Measurements from ENCODE around the gene OR51A4.

Gene OR51A4

DNA sequence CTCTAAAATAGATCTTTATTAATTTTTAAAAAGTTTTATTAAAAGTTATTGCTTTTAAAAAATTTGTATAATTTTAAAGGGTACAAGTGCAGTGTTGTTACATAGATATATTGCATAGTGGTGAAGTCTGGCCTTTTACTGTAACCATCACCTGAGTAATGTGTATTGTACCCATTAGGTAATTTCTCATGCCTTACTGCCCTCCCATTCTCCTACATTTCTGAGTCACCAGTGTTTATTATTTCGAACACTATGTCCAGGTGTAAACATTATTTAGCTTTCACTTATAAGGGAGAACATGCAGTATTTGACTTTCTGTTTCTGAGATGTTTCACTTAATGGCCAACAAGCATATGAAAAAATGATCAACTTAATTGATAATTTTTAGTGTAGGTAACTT is 25.6 kb downstream of the OR51A4 start:
- TF ChIP-seq POLR2A (IDR thresholded peaks at IDR 0.05; ENCODE audit: low read length): no peak
- no peak for TF ChIP-seq GATA1 (IDR thresholded peaks at IDR 0.05; ENCODE audit: low read depth, low read length)
- DNase-seq: no peak

DNA sequence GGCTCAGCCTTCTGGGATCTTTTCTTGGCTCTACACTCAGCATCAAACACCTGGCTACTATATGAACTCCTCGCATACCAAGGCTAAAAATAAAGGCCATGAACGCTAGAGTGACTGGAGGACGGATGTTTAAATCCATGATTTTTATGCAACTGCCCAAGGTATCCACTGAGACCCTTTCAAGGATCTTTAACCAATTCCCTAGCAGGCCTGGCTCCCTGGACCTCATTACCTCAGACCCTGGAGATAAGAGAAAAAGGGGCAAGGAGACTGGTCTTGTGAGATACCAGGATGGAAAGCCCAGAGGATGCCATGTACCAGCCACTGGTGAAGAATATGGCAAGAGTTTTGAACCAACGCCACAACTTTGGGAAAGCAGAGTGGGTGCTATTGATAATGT is 28.2 kb downstream of the OR51A4 start, which contains the start of gene OR51G2:
OR51G2 (minus strand) TSS at position 101 of the 400 bp plus-strand sequence. CDS start 3,687 bp downstream, outside the sequence.
- DNase-seq: no peak
- no peak for TF ChIP-seq POLR2A (IDR thresholded peaks at IDR 0.05; ENCODE audit: low read length)
- no peak for TF ChIP-seq GATA1 (IDR thresholded peaks at IDR 0.05; ENCODE audit: low read depth, low read length)

GRCh38 chr11:4916581-4916980 is 30.8 kb downstream of the OR51A4 start:
- no peak for DNase-seq
- TF ChIP-seq POLR2A (IDR thresholded peaks at IDR 0.05; ENCODE audit: low read length) (no peak), GATA1 (IDR thresholded peaks at IDR 0.05; ENCODE audit: low read depth, low read length) (no peak)

DNA sequence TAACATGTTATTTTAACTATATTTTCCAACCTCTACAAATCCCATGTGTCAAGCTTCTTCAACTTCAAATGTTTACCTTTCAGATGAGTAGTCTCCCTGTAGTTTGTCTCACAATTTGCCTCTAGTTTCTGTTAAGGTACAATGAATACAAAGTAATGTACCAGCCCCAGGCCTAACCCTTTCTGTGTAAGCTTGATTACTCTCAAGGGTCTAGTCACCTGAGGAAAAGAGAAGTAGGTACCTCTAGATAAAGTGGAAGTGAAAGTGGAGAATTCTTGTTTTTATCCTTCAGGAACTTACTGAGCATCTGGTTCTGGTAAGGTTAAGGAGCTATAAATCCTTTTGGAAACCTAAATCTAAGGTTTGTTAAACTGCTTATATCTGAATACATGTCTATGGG is 43.9 kb downstream of the OR51A4 start, which contains the start of gene OR51A7:
OR51A7 (plus strand) TSS at position 300 of the 400 bp plus-strand sequence. CDS start 3,587 bp downstream, outside the sequence.
- no peak for DNase-seq
- TF ChIP-seq GATA1 (IDR thresholded peaks at IDR 0.05; ENCODE audit: low read depth, low read length): no peak
- no peak for TF ChIP-seq POLR2A (IDR thresholded peaks at IDR 0.05; ENCODE audit: low read length)

Measured in erythroblast (primary cell).